Neuronal stem cell (in vitro differentiated cells): ENCODE data around the gene B4GALNT2.
"Not testable (repeated sequence)": the region's sequence is repeated elsewhere in the genome, so short reads cannot be mapped to it uniquely, and the experiment has no call there.

Experiments
- DNase-seq: peaks from one replicate; pipeline ENCODE4 v3.0.0-alpha.2; 2013; ENCODE audit warnings: low spot score
- H2AFZ ChIP-seq: one replicate; pipeline ENCODE4 v1.6.1; 2013; ENCODE audit warnings: mild to moderate bottlenecking, low read length, inconsistent platforms
- H2AK5ac ChIP-seq: 2 replicates; pipeline ENCODE4 v1.6.1; 2013; ENCODE audit warnings: low read depth, mild to moderate bottlenecking, inconsistent platforms, low read length, moderate library complexity, mixed read lengths
- H2BK120ac ChIP-seq: 2 replicates; pipeline ENCODE4 v1.6.1; 2013; ENCODE audit warnings: low read depth, mild to moderate bottlenecking, inconsistent platforms, low read length, moderate library complexity, mixed read lengths
- H2BK12ac ChIP-seq: one replicate; pipeline ENCODE4 v1.6.1; 2013; ENCODE audit warnings: low read length, inconsistent platforms
- H2BK15ac ChIP-seq: 2 replicates; pipeline ENCODE4 v1.6.1; 2013; ENCODE audit warnings: mild to moderate bottlenecking, low read length, inconsistent platforms, mixed read lengths
- H2BK5ac ChIP-seq: one replicate; pipeline ENCODE4 v1.6.1; 2013; ENCODE audit warnings: inconsistent platforms, mild to moderate bottlenecking, low read length, moderate library complexity
- H3K14ac ChIP-seq: one replicate; pipeline ENCODE4 v1.6.1; 2013; ENCODE audit warnings: low read length, inconsistent platforms
- H3K18ac ChIP-seq: 2 replicates; pipeline ENCODE4 v1.6.1; 2013; ENCODE audit warnings: low read length, inconsistent platforms
- H3K23ac ChIP-seq: 2 replicates; pipeline ENCODE4 v1.6.1; 2013; ENCODE audit warnings: low read depth, mild to moderate bottlenecking, mixed read lengths, low read length, inconsistent platforms; ENCODE audit not compliant: poor library complexity
- H3K27ac ChIP-seq: replicated peaks from 3 replicates; pipeline ENCODE4 v1.5.1; 2013; ENCODE audit warnings: low read length, inconsistent platforms
- H3K27me3 ChIP-seq, 3 experiments: 2 replicates each; pipeline ENCODE4 v1.6.1; 2013; ENCODE audit warnings: low read length in 3 of 3, mild to moderate bottlenecking in 2 of 3, inconsistent platforms in 1 of 3, low read depth in 1 of 3, mixed read lengths in 1 of 3, moderate library complexity in 1 of 3; ENCODE audit not compliant: control insufficient read depth in 3 of 3, insufficient read depth in 3 of 3
- H3K36me3 ChIP-seq, 2 donors: replicated peaks in 1 of 2; 2 replicates each; pipeline ENCODE4 v1.6.1; 2013; ENCODE audit warnings: low read length in 2 of 2; ENCODE audit not compliant: control insufficient read depth in 2 of 2, insufficient read depth in 2 of 2
- H3K4ac ChIP-seq: 2 replicates; pipeline ENCODE4 v1.6.1; 2013; ENCODE audit warnings: inconsistent platforms, mild to moderate bottlenecking, low read length, moderate library complexity
- H3K4me1 ChIP-seq, 2 donors: 1 replicate in 1 of 2; 2 replicates in 1 of 2; pipeline ENCODE4 v1.6.1; 2013; ENCODE audit warnings: low read length in 2 of 2, low read depth in 1 of 2; ENCODE audit not compliant: control insufficient read depth in 2 of 2, insufficient read depth in 1 of 2
- H3K4me2 ChIP-seq: one replicate; pipeline ENCODE4 v1.6.1; 2013; ENCODE audit warnings: mild to moderate bottlenecking, low read length, inconsistent platforms; ENCODE audit not compliant: insufficient read depth, poor library complexity, severe bottlenecking
- H3K4me3 ChIP-seq, 2 donors: 2 replicates each; pipeline ENCODE4 v1.5.1; 2013; ENCODE audit warnings: low read length in 2 of 2, mild to moderate bottlenecking in 2 of 2, inconsistent platforms in 1 of 2, moderate library complexity in 1 of 2
- H3K79me1 ChIP-seq: one replicate; pipeline ENCODE4 v1.6.1; 2013; ENCODE audit warnings: low read depth, mild to moderate bottlenecking, inconsistent platforms, low read length, moderate library complexity
- H3K9ac ChIP-seq: one replicate; pipeline ENCODE4 v1.6.1; 2013; ENCODE audit warnings: mild to moderate bottlenecking, low read depth, low read length, inconsistent platforms; ENCODE audit not compliant: poor library complexity
- H3K9me3 ChIP-seq, 2 donors: replicated peaks in 1 of 2; 2 replicates each; pipeline versions ENCODE3 to v1.6.1; 2013; ENCODE audit warnings: low read length in 2 of 2, mild to moderate bottlenecking in 2 of 2, inconsistent platforms in 1 of 2, low read depth in 1 of 2, mixed read lengths in 1 of 2, moderate library complexity in 1 of 2; ENCODE audit not compliant: control insufficient read depth in 2 of 2, insufficient read depth in 1 of 2
- H4K8ac ChIP-seq: one replicate; pipeline ENCODE4 v1.6.1; 2013; ENCODE audit warnings: low read depth, mild to moderate bottlenecking, inconsistent platforms, low read length, moderate library complexity
- H4K91ac ChIP-seq: one replicate; pipeline ENCODE4 v1.6.1; 2013; ENCODE audit warnings: low read length, low read depth, mild to moderate bottlenecking, inconsistent platforms; ENCODE audit not compliant: poor library complexity
- WGBS, 2 donors: extraction: QIAGEN DNeasy Blood & Tissue Kit; methylation state at CpG; one replicate each; pipeline ENCODE4 v1.1.7; 2013; ENCODE audit warnings: missing lambda C conversion rate in 2 of 2, mixed read lengths in 1 of 2; ENCODE audit not compliant: insufficient read length in 2 of 2, insufficient replicate concordance in 1 of 2; ENCODE audit errors: extremely low coverage in 2 of 2; 5-methylcytosine and 5-hydroxymethylcytosine counted together

The B4GALNT2 gene

GRCh38 chr17:49100601-49101000 is 32.0 kb upstream of the B4GALNT2 start:
- no peak overlapping the region for H3K4me2 ChIP-seq
- H2AFZ ChIP-seq: no peak overlapping the region
- no peak overlapping the region for H2BK15ac ChIP-seq
- H4K91ac ChIP-seq: no peak overlapping the region
- no peak overlapping the region for H2AK5ac ChIP-seq
- no peaks in the 10 kb centered on the region for H3K79me1 ChIP-seq
- H3K18ac ChIP-seq: no peak overlapping the region
- H2BK120ac ChIP-seq: no peak overlapping the region
- H3K23ac ChIP-seq: no peak overlapping the region
- no peak overlapping the region for H3K14ac ChIP-seq
- no peaks in the 10 kb centered on the region for H3K36me3 ChIP-seq
- no peak for DNase-seq
- H4K8ac ChIP-seq: no peak overlapping the region
- no peak overlapping the region for H3K27ac ChIP-seq
- H2BK5ac ChIP-seq: no peak overlapping the region
- H2BK12ac ChIP-seq: no peak overlapping the region
- H3K4me1 ChIP-seq: no peaks in the 10 kb centered on the region
- H3K9me3 ChIP-seq: no peaks in the 10 kb centered on the region
- no peak overlapping the region for H3K9ac ChIP-seq
- H3K4ac ChIP-seq: no peak overlapping the region
- peaks cover 0 to 2% (median 0%) of the 10 kb centered on the region in 3 experiments for H3K27me3 ChIP-seq
- no peak overlapping the region for H3K4me3 ChIP-seq

GRCh38 chr17:49101054-49101534 is 31.5 kb upstream of the B4GALNT2 start:
- H3K18ac ChIP-seq: no peak overlapping the region
- H3K27me3 ChIP-seq: peaks cover 0 to 6% (median 0%) of the 10 kb centered on the region in 3 experiments
- H2BK12ac ChIP-seq: no peak overlapping the region
- H2BK120ac ChIP-seq: no peak overlapping the region
- no peak overlapping the region for H3K27ac ChIP-seq
- no peak overlapping the region for H3K14ac ChIP-seq
- no peak overlapping the region for H3K23ac ChIP-seq
- H4K8ac ChIP-seq: no peak overlapping the region
- no peak overlapping the region for H3K4me3 ChIP-seq
- H2AK5ac ChIP-seq: no peak overlapping the region
- H3K9me3 ChIP-seq: no peaks in the 10 kb centered on the region
- H3K79me1 ChIP-seq: no peaks in the 10 kb centered on the region
- no peak overlapping the region for H2BK5ac ChIP-seq
- H3K36me3 ChIP-seq: no peaks in the 10 kb centered on the region
- no CpG with 5 or more reads among the region's 4 CpGs for WGBS, 2 donors
- H2BK15ac ChIP-seq: no peak overlapping the region
- no peaks in the 10 kb centered on the region for H3K4me1 ChIP-seq
- no peak overlapping the region for H2AFZ ChIP-seq
- H3K4ac ChIP-seq: no peak overlapping the region
- H4K91ac ChIP-seq: no peak overlapping the region
- H3K9ac ChIP-seq: no peak overlapping the region
- H3K4me2 ChIP-seq: no peak overlapping the region
- no peak for DNase-seq

GRCh38 chr17:49103360-49103759 is 29.2 kb upstream of the B4GALNT2 start:
- no CpG with 5 or more reads among the region's 14 CpGs for WGBS, 2 donors
- H3K4me3 ChIP-seq, H3K4me2 ChIP-seq, H2AK5ac ChIP-seq, H2BK5ac ChIP-seq, H3K9me3 ChIP-seq, H2BK15ac ChIP-seq, DNase-seq, H3K4me1 ChIP-seq, H2AFZ ChIP-seq, H4K8ac ChIP-seq, H3K4ac ChIP-seq, H3K9ac ChIP-seq, H4K91ac ChIP-seq, H3K36me3 ChIP-seq, H2BK120ac ChIP-seq, H3K27ac ChIP-seq, H3K27me3 ChIP-seq, H2BK12ac ChIP-seq, H3K14ac ChIP-seq, H3K79me1 ChIP-seq, H3K23ac ChIP-seq, H3K18ac ChIP-seq: not testable (repeated sequence)

GRCh38 chr17:49104511-49105074 is 28.0 kb upstream of the B4GALNT2 start:
- no peak overlapping the region for H3K14ac ChIP-seq
- H3K18ac ChIP-seq: no peak overlapping the region
- H2BK120ac ChIP-seq: no peak overlapping the region
- H3K27ac ChIP-seq: no peak overlapping the region
- H3K9me3 ChIP-seq: no peaks in the 10 kb centered on the region
- no peak overlapping the region for H2BK15ac ChIP-seq
- H3K79me1 ChIP-seq: no peaks in the 10 kb centered on the region
- H3K4me2 ChIP-seq: no peak overlapping the region
- no peak overlapping the region for H3K23ac ChIP-seq
- no peak overlapping the region for H2BK12ac ChIP-seq
- no peak overlapping the region for H2BK5ac ChIP-seq
- H3K9ac ChIP-seq: no peak overlapping the region
- H3K4me3 ChIP-seq: no peak overlapping the region
- no peak overlapping the region for H2AFZ ChIP-seq
- no CpG with 5 or more reads among the region's 8 CpGs for WGBS, 2 donors
- H3K4ac ChIP-seq: no peak overlapping the region
- no peak for DNase-seq
- H4K8ac ChIP-seq: no peak overlapping the region
- peaks cover 0 to 2% of the 10 kb centered on the region in 2 donors for H3K4me1 ChIP-seq
- H3K36me3 ChIP-seq: no peaks in the 10 kb centered on the region
- no peak overlapping the region for H2AK5ac ChIP-seq
- no peak overlapping the region for H4K91ac ChIP-seq
- peaks cover 0 to 14% (median 0%) of the 10 kb centered on the region in 3 experiments for H3K27me3 ChIP-seq
